GM21825 (cell line): ENCODE results near the gene LRRN4CL.
"Not testable (repeated sequence)": the region's sequence is repeated elsewhere in the genome, so short reads cannot be mapped to it uniquely, and the experiment has no call there.

Experiments used
- ATAC-seq: cut with Tn5 transposase; IDR thresholded peaks from one replicate; pipeline ENCODE4 v1.9.1; 2021; ENCODE audit warnings: mild to moderate bottlenecking, moderate library complexity; ENCODE audit not compliant: unreplicated experiment

LRRN4CL gene

GRCh38 chr11:62689421-62690183 is at the start of gene LRRN4CL:
LRRN4CL (minus strand) TSS chr11:62689530; CDS start chr11:62688508, 1,022 bp downstream.
- no peak for ATAC-seq

- ATAC-seq = no peak
Observed at GRCh38 chr11:62737196-62737595, 47.9 kb upstream of the LRRN4CL start.

GRCh38 chr11:62732830-62733229 is 43.5 kb upstream of the LRRN4CL start:
- ATAC-seq = no peak

- not testable (repeated sequence) for ATAC-seq
Observed at GRCh38 chr11:62730076-62730475, 40.7 kb upstream of the LRRN4CL start.

GRCh38 chr11:62728171-62728988 is 39.0 kb upstream of the LRRN4CL start, which contains the start of gene TTC9C:
TTC9C (plus strand) TSS chr11:62728486; CDS start chr11:62728849, 363 bp downstream.
- ATAC-seq = peak; percentile 27

GRCh38 chr11:62727872-62728170 is 38.5 kb upstream of the LRRN4CL start:
- ATAC-seq = peak; percentile 52

- peak; percentile 65 for ATAC-seq
Observed at GRCh38 chr11:62727165-62727871, 38.0 kb upstream of the LRRN4CL start, which contains the start of gene HNRNPUL2. HNRNPUL2 (minus strand) TSS chr11:62727457; CDS start chr11:62727156, 301 bp downstream.

GRCh38 chr11:62726915-62727164 is 37.5 kb upstream of the LRRN4CL start:
- no peak for ATAC-seq

GRCh38 chr11:62726156-62726914 is 37.0 kb upstream of the LRRN4CL start:
- peak; percentile 0 for ATAC-seq

- no peak for ATAC-seq
Observed at GRCh38 chr11:62725646-62726045, 36.3 kb upstream of the LRRN4CL start.

GRCh38 chr11:62724171-62724570 is 34.8 kb upstream of the LRRN4CL start:
- no peak for ATAC-seq

- ATAC-seq = no peak
Observed at GRCh38 chr11:62721994-62722393, 32.7 kb upstream of the LRRN4CL start.

GRCh38 chr11:62719302-62719978 is 30.1 kb upstream of the LRRN4CL start:
- ATAC-seq = no peak

- ATAC-seq = no peak
Observed at GRCh38 chr11:62716816-62717215, 27.5 kb upstream of the LRRN4CL start.

GRCh38 chr11:62716206-62716605 is 26.9 kb upstream of the LRRN4CL start:
- ATAC-seq = no peak

GRCh38 chr11:62715150-62716130 is 26.1 kb upstream of the LRRN4CL start:
- no peak for ATAC-seq

- ATAC-seq = no peak
Observed at GRCh38 chr11:62713343-62713742, 24.0 kb upstream of the LRRN4CL start.

- no peak for ATAC-seq
Observed at GRCh38 chr11:62712861-62713260, 23.5 kb upstream of the LRRN4CL start.

- ATAC-seq = no peak
Observed at GRCh38 chr11:62712276-62712812, 23.0 kb upstream of the LRRN4CL start.
